A549 treated with CORT108297 at 1 μM for 4 hours (cell line): Measurements from ENCODE around the gene OOSP4B. TPM values are rescaled to one million over a fixed set of nuclear protein-coding genes. Genes with fewer than 3 reads are reported as not detected.

Experiments
- total RNA-seq: library from RNA; stranded (reverse); fragments of 200-300 nt; extraction: Qiagen RNA extraction; gene quantifications from 5 replicates; pipeline ENCODE4 v1.2.3, GENCODE V29; 2022

OOSP4B gene
- total RNA-seq: not detected in 5 replicates

GRCh38 chr11:60016881-60017280 lies at the start of gene OOSP4B:
TSS of gene OOSP4B (plus strand) at chr11:60017181.

DNA sequence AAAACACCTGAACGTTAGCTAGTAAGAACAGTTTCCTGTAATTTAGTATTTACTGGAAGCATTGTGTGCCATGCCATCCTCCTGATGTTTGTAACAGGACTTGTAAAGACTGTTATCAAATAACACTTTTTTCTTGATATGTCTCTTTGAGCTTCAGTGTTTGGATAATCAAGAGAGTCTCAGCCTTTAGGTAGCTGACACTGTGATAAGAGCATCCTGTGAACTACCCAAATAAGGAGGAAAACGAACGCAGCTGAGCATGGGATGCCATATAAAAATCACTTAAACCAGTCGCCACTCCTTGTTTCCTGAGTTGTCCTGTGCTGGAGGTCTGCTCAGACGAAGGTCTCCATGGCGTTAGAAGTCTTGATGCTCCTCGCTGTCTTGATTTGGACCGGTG lies 23.1 kb downstream of the OOSP4B start, which contains the start of gene OOSP2:
Gene OOSP2 (plus strand): TSS at position 301 of the 400 bp plus-strand sequence. CDS start 51 bp downstream, at position 352.

DNA sequence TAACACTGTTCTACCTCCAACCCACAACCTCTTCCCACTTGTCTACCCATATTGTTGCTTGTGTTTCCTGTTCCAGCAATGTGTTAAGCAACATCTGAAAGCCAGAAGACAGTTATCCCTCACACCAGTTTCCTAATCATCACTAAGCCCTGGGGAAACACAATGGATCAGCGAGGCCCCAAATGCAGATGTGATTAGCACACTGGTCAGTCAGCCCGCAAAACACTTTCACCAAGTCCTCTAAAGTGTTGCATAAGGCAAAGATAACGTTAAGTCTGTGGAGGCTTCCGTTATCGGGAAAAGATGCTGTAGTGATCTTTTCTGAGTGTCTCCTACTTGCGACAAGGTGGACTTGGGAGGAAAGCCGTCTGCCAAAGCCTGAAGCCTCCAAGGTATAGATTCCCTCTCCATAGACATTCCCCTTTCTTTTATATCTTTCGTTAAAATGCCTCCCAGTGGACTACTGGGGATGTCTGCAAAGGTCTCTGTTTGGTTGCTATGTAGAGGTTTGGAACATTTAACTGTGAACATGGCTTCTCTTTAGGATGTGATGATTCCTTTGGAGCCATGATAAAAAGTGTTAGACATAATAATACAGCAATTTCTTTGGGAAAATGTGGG lies 39.5 kb downstream of the OOSP4B start, which contains the start of gene MS4A3:
Gene MS4A3 (plus strand): TSS at position 317 of the 621 bp plus-strand sequence. CDS start 4,496 bp downstream, outside the sequence.

Other genes starting within 250 kb of the OOSP4B start
- gene MRPL16, start 206.4 kb upstream of the OOSP4B start, total RNA-seq: 64.2 to 65.4 TPM (median 64.9 TPM) in 5 replicates
- gene CBLIF, start 171.7 kb upstream of the OOSP4B start, total RNA-seq: not detected in 5 replicates
- 0.16 to 0.30 TPM (median 0.21 TPM) in 5 replicates for gene TCN1, start 150.7 kb upstream of the OOSP4B start, total RNA-seq
- gene OOSP3, start 138.4 kb upstream of the OOSP4B start, total RNA-seq: not detected in 5 replicates
- not detected in 5 replicates for gene OOSP1, start 78.7 kb upstream of the OOSP4B start, total RNA-seq
- gene OOSP4A, start 53.1 kb upstream of the OOSP4B start, total RNA-seq: not detected in 5 replicates
- gene OOSP2, start 23.2 kb downstream of the OOSP4B start, total RNA-seq: not detected in 5 replicates
- not detected in 5 replicates for gene MS4A3, start 39.5 kb downstream of the OOSP4B start, total RNA-seq
- not detected in 5 replicates for gene MS4A2, start 71.5 kb downstream of the OOSP4B start, total RNA-seq
- gene MS4A6A, start 165.9 kb downstream of the OOSP4B start, total RNA-seq: not detected in 5 replicates
- not detected in 5 replicates for gene MS4A4E, start 226.0 kb downstream of the OOSP4B start, total RNA-seq